ENCODE results near the gene MS4A14. TPM values are rescaled to one million over a fixed set of nuclear protein-coding genes. Genes with fewer than 3 reads are reported as not detected.

MS4A14 gene
- total RNA-seq, 1 donor from 2014 or later, result not detected

DNA sequence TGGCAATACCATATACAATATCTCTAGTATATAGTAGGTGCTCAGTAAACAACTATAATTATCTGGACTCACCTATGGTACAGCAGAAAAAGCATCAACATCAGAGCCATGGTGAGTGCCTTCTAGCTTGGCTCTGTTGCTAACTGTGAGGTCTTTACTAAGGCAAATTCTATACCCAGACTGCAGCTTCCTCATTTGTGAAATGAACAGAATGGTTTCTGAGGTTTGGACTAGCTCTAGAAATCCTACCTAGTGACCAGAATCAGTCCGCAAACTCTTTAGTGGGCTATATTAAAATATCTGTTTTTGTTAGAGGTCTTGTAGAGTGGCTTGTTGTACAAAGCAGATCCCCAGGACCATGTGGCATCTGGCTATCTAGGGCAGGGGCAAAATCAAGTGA is 63.1 kb downstream of the MS4A14 start:
- H3K27ac Mint-ChIP-seq, result no peak overlapping the region

More for the DNA sequence above, 63.1 kb downstream of the MS4A14 start:
- no peak for DNase-seq (ENCODE audit: extremely low spot score, unreplicated experiment)
- Mint-ChIP-seq H3K36me3 (no peaks in the 10 kb centered on the region), H3K9me3 (no peaks in the 10 kb centered on the region), H3K4me3 (no peak overlapping the region), H3K4me1 (ENCODE audit: unreplicated experiment) (no peaks in the 10 kb centered on the region), H3K27me3 (peaks cover 5% of the 10 kb centered on the region)
- TF ChIP-seq, protein P1, sequence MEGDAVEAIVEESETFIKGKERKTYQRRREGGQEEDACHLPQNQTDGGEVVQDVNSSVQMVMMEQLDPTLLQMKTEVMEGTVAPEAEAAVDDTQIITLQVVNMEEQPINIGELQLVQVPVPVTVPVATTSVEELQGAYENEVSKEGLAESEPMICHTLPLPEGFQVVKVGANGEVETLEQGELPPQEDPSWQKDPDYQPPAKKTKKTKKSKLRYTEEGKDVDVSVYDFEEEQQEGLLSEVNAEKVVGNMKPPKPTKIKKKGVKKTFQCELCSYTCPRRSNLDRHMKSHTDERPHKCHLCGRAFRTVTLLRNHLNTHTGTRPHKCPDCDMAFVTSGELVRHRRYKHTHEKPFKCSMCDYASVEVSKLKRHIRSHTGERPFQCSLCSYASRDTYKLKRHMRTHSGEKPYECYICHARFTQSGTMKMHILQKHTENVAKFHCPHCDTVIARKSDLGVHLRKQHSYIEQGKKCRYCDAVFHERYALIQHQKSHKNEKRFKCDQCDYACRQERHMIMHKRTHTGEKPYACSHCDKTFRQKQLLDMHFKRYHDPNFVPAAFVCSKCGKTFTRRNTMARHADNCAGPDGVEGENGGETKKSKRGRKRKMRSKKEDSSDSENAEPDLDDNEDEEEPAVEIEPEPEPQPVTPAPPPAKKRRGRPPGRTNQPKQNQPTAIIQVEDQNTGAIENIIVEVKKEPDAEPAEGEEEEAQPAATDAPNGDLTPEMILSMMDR (conservative IDR thresholded peaks at IDR 0.05), result no peak

Other genes with a start within 250 kb of the MS4A14 start
- gene MS4A6A, start 213.4 kb upstream of the MS4A14 start, total RNA-seq (ENCODE audit: low replicate concordance), result 4.2 TPM in 1 of 2 replicates, not detected in the other
- 0.33 TPM in 1 of 2 replicates, not detected in the other for gene MS4A4E, start 153.3 kb upstream of the MS4A14 start, total RNA-seq (ENCODE audit: low replicate concordance)
- gene MS4A4A, start 115.8 kb upstream of the MS4A14 start, total RNA-seq (ENCODE audit: low replicate concordance), result not detected in 2 replicates
- gene MS4A6E, start 69.2 kb upstream of the MS4A14 start, total RNA-seq (ENCODE audit: low replicate concordance), result not detected in 2 replicates
- gene MS4A7, start 17.9 kb upstream of the MS4A14 start, total RNA-seq (ENCODE audit: low replicate concordance), result not detected in 2 replicates
- gene MS4A5, start 33.1 kb downstream of the MS4A14 start, total RNA-seq (ENCODE audit: low replicate concordance), result not detected in 2 replicates
- gene MS4A1, start 59.4 kb downstream of the MS4A14 start, total RNA-seq (ENCODE audit: low replicate concordance), result not detected in 2 replicates
- not detected in 2 replicates for gene MS4A12, start 96.3 kb downstream of the MS4A14 start, total RNA-seq (ENCODE audit: low replicate concordance)
- not detected in 2 replicates for gene MS4A13, start 118.9 kb downstream of the MS4A14 start, total RNA-seq (ENCODE audit: low replicate concordance)

Data from type B pancreatic cell (in vitro differentiated cells).